ENCODE measurements around the gene SVOP. TPM values are rescaled to one million over a fixed set of nuclear protein-coding genes. Genes with fewer than 3 reads are reported as not detected.
A peak's percentile ranks its signal among the peaks of the same experiment; 100 is the strongest.

SVOP gene
- total RNA-seq, 1 experiment from 2014 or later = 1.0 TPM

DNA sequence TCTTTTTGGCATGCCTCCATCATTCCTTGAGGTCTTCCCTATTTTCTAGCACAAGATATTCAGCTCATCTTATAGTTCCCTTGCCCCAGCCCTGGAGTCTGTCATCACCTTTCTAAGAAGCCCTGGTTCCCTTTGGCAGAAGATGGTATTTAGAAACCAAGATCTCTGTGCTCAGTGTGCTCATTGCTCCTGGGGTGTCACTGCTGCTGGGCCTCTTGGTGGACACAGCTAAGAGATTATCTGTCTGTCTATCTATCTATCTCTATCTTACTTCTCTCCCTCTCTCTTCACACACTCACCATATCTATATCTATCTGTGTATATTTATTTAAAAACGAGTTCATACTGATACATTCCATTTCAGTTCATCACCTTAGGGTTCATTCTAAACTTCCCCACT is 73.8 kb downstream of the SVOP start:
- in situ Hi-C loops (cut with HindIII; ENCODE audit: low sequenced_read_pairs) = no loop called here
- no peak for DNase-seq (ENCODE audit: low spot score)

GRCh38 chr12:108940138-108940537 is 80.7 kb downstream of the SVOP start:
- in situ Hi-C loops (cut with HindIII; ENCODE audit: low sequenced_read_pairs) = no loop called here

DNA sequence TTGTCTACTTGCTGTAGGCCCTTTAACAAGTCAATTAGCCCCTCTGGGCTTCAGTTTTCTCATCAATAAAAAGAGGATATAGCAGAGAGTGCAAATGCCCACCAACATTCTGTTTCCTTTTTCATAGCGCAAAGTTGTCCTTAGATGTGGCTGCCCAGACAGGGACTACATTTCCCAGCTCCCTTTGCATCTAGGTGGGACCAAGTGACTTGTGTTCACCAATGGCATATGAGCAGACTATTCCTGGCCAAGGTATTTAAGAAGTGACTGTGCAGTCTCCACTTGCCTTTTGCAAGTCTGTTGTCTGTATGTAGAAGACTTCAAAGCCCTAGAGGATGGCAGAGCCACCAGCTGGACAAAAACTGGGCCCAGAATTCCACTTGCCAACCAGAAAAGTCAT is 81.3 kb downstream of the SVOP start:
- peak; percentile 42 for DNase-seq (ENCODE audit: low spot score)
- in situ Hi-C loops (cut with HindIII; ENCODE audit: low sequenced_read_pairs) = no loop called here

More at GRCh38 chr12:108940138-108940537, 80.7 kb downstream of the SVOP start:
- no peak for DNase-seq (ENCODE audit: low spot score)

- DNase-seq (ENCODE audit: low spot score) = no peak
- in situ Hi-C loops (cut with HindIII; ENCODE audit: low sequenced_read_pairs) = no loop called here
Measured at GRCh38 chr12:108938247-108938924, 82.5 kb downstream of the SVOP start.

GRCh38 chr12:108935159-108935763 is 85.6 kb downstream of the SVOP start:
- no peak for DNase-seq (ENCODE audit: low spot score)
- in situ Hi-C loops (cut with HindIII; ENCODE audit: low sequenced_read_pairs) = no loop called here

GRCh38 chr12:108933949-108934348 is 86.9 kb downstream of the SVOP start:
- no peak for DNase-seq (ENCODE audit: low spot score)
- in situ Hi-C loops (cut with HindIII; ENCODE audit: low sequenced_read_pairs) = no loop called here

- peak; percentile 66 for DNase-seq (ENCODE audit: low spot score)
- in situ Hi-C loops (cut with HindIII; ENCODE audit: low sequenced_read_pairs) = no loop called here
Measured at GRCh38 chr12:108930756-108931155, 90.1 kb downstream of the SVOP start.

- no peak for DNase-seq (ENCODE audit: low spot score)
- in situ Hi-C loops (cut with HindIII; ENCODE audit: low sequenced_read_pairs) = no loop called here
Measured at GRCh38 chr12:108930155-108930554, 90.7 kb downstream of the SVOP start.

GRCh38 chr12:108928695-108929094 is 92.2 kb downstream of the SVOP start:
- DNase-seq (ENCODE audit: low spot score) = no peak
- in situ Hi-C loops (cut with HindIII; ENCODE audit: low sequenced_read_pairs) = no loop called here

DNA sequence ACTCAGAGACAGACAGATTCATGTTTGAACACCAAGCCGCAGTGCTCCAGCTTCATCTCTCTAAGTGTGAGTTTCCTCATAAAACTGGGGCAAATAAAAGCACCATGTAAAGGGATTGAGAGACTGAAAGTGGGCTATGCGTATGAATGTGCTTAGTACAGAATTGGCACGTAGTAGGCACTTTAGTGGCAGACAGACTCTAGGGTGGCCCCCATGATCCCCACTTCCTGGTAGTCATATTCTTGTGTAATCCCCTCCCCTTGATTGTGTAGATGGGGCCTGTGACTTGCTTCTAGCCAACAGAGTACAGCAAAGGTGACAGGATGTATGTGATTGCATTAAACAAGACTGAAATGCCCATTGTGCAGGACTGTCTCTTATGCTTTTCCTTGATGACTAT is 98.0 kb downstream of the SVOP start:
- DNase-seq (ENCODE audit: low spot score) = no peak
- in situ Hi-C loops (cut with HindIII; ENCODE audit: low sequenced_read_pairs) = no loop called here

DNA sequence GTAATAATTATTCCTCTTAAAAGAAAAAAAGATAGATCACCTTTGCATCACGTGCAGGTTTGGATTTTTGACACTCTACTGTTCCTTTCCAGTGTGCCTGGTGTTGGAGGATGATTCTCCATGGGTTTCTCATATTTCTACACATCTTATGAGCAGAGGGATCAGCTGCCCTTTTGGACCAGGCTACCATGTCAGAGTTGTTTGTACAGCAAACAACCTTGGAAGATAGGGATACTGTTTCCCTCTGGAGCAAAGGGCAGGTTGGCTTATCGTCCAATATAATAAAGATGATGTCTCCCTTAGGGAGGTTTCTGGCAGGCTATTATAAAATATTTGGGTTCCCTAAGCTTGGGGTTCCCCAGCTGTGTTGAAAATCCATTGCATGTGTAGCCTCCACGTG is 98.9 kb downstream of the SVOP start:
- in situ Hi-C loops (cut with HindIII; ENCODE audit: low sequenced_read_pairs) = no loop called here
- DNase-seq (ENCODE audit: low spot score) = no peak

DNA sequence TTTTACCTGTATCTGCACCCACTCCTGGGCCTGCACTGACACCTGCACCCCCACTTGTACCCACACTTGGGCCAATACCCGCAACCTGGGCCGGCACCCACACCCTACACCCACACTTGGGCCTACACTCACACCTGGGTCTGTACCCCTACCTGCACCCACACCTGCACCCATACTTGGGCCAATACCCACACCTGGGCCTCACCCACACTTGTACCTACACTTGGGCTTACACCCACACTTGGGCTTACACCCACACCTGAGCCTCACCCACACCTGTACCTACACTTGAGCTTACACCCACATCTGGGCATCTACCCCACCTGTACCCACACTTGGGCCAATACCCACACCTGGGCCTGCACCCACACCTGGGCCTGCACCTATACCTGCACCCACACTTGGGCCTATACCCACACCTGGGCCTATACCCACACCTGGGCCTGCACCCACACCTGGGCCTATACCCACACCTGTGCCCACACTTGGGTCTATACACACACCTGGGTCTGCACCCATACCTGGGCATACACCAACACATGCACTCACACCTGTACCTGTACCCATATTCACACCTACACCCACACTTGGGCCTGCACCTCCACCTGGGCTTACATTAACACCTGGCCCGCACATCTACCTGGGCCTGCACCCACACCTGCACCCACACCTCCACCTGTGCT is 101.8 kb downstream of the SVOP start:
- in situ Hi-C loops (cut with HindIII; ENCODE audit: low sequenced_read_pairs) = no loop called here
- DNase-seq (ENCODE audit: low spot score) = no peak

GRCh38 chr12:108918206-108918605 is 102.7 kb downstream of the SVOP start:
- DNase-seq (ENCODE audit: low spot score) = peak; percentile 78
- in situ Hi-C loops (cut with HindIII; ENCODE audit: low sequenced_read_pairs) = no loop called here

- DNase-seq (ENCODE audit: low spot score) = no peak
- in situ Hi-C loops (cut with HindIII; ENCODE audit: low sequenced_read_pairs) = no loop called here
Measured at GRCh38 chr12:108916336-108916735, 104.5 kb downstream of the SVOP start.

- DNase-seq (ENCODE audit: low spot score) = no peak
- in situ Hi-C loops (cut with HindIII; ENCODE audit: low sequenced_read_pairs) = no loop called here
Measured at GRCh38 chr12:108915632-108916133, 105.2 kb downstream of the SVOP start.

GRCh38 chr12:108914121-108914531 is 106.7 kb downstream of the SVOP start:
- peak; percentile 32 for DNase-seq (ENCODE audit: low spot score)
- in situ Hi-C loops (cut with HindIII; ENCODE audit: low sequenced_read_pairs) = no loop called here

DNA sequence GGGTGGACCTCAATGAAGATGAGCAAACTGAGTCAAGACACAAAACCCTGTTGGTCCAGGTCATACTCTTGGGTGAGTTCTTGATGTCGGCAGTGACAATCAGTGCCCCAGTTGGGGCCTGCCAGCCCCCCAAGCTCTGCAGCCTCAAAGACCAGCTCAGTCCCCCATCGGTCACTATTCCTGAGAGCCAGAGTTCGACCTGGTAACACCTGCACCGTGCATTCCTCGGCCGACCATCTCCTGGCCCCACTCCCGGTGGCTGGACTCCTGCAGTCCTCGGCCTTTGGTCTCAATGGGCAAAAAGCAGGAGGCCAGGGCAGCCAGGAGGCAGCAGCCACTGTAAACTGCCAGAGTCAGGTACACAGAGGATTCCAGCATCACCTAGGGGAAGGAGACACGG is 108.5 kb downstream of the SVOP start:
- in situ Hi-C loops (cut with HindIII; ENCODE audit: low sequenced_read_pairs) = no loop called here
- DNase-seq (ENCODE audit: low spot score) = no peak

GRCh38 chr12:108911915-108912314 is 109.0 kb downstream of the SVOP start:
- no peak for DNase-seq (ENCODE audit: low spot score)
- in situ Hi-C loops (cut with HindIII; ENCODE audit: low sequenced_read_pairs) = no loop called here

DNA sequence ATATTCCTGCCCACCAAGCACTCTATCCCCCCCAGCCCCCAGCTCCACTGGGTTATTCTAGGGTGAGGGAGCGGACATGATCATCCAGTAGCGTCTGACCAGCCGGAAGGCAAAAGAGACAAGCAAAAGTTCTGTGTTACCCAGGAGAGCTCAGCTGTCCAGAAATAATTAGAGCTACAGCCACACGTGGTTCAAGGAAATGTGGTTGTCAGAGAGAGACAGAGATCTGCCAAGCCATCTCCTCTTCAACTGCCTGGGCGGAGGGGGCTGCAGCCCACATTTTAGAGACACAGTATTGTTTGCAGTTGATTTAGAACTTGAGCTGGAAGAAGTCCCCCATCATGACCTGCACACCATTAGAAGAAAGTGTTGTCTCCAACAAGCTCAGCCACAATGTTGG is 110.5 kb downstream of the SVOP start:
- in situ Hi-C loops (cut with HindIII; ENCODE audit: low sequenced_read_pairs) = no loop called here
- DNase-seq (ENCODE audit: low spot score) = no peak

DNA sequence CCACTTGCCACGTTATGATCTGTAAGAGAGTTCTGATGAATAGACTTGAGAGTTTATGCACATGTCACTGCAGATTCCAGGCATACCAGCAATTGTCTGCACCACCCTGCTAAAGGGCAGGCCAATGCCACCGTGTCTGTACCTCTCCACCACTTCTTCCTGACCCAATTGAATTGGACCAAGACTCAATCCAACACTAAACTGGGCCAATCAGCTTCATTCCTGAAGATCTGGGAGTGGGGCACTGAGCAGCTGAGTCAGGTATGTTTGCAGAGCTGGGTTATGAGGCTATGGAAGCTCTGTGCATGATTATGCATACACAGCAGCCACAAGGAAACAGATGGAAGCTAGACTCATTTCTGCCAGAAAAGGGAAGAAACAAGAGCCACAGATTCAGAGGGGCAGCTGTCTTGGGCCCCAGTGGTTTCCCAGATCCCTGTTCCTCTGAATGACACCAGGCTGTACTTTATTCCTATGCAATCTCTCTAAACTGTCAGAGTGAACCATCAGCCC is 113.0 kb downstream of the SVOP start:
- in situ Hi-C loops (cut with HindIII; ENCODE audit: low sequenced_read_pairs) = no loop called here
- DNase-seq (ENCODE audit: low spot score) = no peak
